Measurements from ENCODE around the gene SPTA1.

The SPTA1 gene

DNA sequence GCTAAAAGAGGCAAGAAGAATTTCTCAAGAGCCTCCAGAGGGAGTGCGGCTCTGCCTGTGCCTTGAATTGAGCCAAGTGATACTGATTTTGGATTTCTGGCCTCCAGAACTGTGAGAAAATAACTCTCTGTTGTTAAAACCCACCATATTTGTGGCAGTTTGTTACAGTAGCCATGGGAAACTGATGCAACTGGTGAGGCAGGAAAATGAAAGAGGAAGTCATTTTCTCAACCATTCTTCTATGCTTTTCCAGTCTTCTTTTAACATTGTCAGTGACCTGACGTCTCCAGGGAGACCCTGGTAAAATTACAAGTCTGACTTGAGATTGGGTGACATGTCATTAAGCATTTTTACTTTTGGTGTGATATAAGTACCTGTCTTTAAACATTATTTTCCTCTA lies 121.9 kb downstream of the SPTA1 start:
- DNase-seq, result no peak

DNA sequence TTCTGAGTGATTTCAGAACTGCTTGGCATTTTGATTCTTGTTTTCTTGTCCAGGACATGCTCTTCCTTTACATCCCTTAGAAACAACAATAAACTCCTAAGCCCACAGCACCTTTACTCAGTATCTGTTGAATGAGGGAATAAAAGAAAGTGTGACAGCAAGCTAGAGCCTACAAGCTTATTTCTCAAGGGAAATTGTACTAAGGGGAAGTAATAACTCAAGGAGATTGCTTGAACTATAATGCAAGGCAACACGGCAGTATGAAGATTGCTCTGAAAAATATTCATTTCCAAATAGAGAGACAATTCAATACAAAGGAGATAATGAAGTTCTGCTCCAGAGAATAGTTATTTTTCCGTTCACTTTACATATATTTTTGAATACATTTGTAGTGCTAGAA lies 122.7 kb downstream of the SPTA1 start:
- no peak for DNase-seq

Data from effector CD4-positive, alpha-beta T cell (primary cell).